ENCODE measurements around the gene GAPDH.
"Not testable (repeated sequence)": the region's sequence is repeated elsewhere in the genome, so short reads cannot be mapped to it uniquely, and the experiment has no call there.

GAPDH gene

GRCh38 chr12:6533923-6534694 is at the start of gene GAPDH:
Gene GAPDH (plus strand): TSS chr12:6534517. CDS start chr12:6534833, 316 bp downstream.
- DNase-seq (ENCODE audit: low spot score): peak; percentile 98

- DNase-seq (ENCODE audit: low spot score): no peak
Observed at GRCh38 chr12:6488240-6488639, 46.1 kb upstream of the GAPDH start.

GRCh38 chr12:6489449-6489848 is 44.9 kb upstream of the GAPDH start:
- no peak for DNase-seq (ENCODE audit: low spot score)

GRCh38 chr12:6490673-6491072 is 43.6 kb upstream of the GAPDH start:
- DNase-seq (ENCODE audit: low spot score): not testable (repeated sequence)

- DNase-seq (ENCODE audit: low spot score): peak; percentile 95
Observed at GRCh38 chr12:6492838-6493496, 41.4 kb upstream of the GAPDH start, which contains the start of gene MRPL51. Gene MRPL51 (minus strand): TSS chr12:6493262. CDS start chr12:6493136, 126 bp downstream.

GRCh38 chr12:6493497-6494257 is 40.6 kb upstream of the GAPDH start, which contains the start of gene NCAPD2:
Gene NCAPD2 (plus strand): TSS chr12:6494102. CDS start chr12:6495099, 997 bp downstream.
- DNase-seq (ENCODE audit: low spot score): peak; percentile 98

GRCh38 chr12:6494258-6494743 is 40.0 kb upstream of the GAPDH start:
- peak; percentile 72 for DNase-seq (ENCODE audit: low spot score)

GRCh38 chr12:6494968-6495367 is 39.3 kb upstream of the GAPDH start:
- DNase-seq (ENCODE audit: low spot score): peak; percentile 66

- DNase-seq (ENCODE audit: low spot score): not testable (repeated sequence)
Observed at GRCh38 chr12:6497291-6497690, 37.0 kb upstream of the GAPDH start.

GRCh38 chr12:6500466-6500865 is 33.9 kb upstream of the GAPDH start:
- DNase-seq (ENCODE audit: low spot score): no peak

GRCh38 chr12:6507102-6507998 is 27.0 kb upstream of the GAPDH start:
- DNase-seq (ENCODE audit: low spot score): no peak

GRCh38 chr12:6508087-6508486 is 26.2 kb upstream of the GAPDH start:
- DNase-seq (ENCODE audit: low spot score): no peak

- DNase-seq (ENCODE audit: low spot score): no peak
Observed at GRCh38 chr12:6520186-6520585, 14.1 kb upstream of the GAPDH start.

- no peak for DNase-seq (ENCODE audit: low spot score)
Observed at GRCh38 chr12:6522193-6522592, 12.1 kb upstream of the GAPDH start.

- DNase-seq (ENCODE audit: low spot score): no peak
Observed at GRCh38 chr12:6523708-6524107, 10.6 kb upstream of the GAPDH start.

- no peak for DNase-seq (ENCODE audit: low spot score)
Observed at GRCh38 chr12:6524648-6525047, 9.7 kb upstream of the GAPDH start.

GRCh38 chr12:6526201-6526600 is 8.1 kb upstream of the GAPDH start:
- DNase-seq (ENCODE audit: low spot score): no peak

GRCh38 chr12:6526766-6527525 is 7.4 kb upstream of the GAPDH start:
- no peak for DNase-seq (ENCODE audit: low spot score)

GRCh38 chr12:6527711-6528110 is 6.6 kb upstream of the GAPDH start:
- no peak for DNase-seq (ENCODE audit: low spot score)

- DNase-seq (ENCODE audit: low spot score): no peak
Observed at GRCh38 chr12:6528539-6529235, 5.6 kb upstream of the GAPDH start.
